ENCODE data around the gene GALNT10. TPM values are rescaled to one million over a fixed set of nuclear protein-coding genes. Genes with fewer than 3 reads are reported as not detected.

The GALNT10 gene
- total RNA-seq, 4 donors from 2014 or later: 5.6 to 22.9 (median 14.4) TPM

DNA sequence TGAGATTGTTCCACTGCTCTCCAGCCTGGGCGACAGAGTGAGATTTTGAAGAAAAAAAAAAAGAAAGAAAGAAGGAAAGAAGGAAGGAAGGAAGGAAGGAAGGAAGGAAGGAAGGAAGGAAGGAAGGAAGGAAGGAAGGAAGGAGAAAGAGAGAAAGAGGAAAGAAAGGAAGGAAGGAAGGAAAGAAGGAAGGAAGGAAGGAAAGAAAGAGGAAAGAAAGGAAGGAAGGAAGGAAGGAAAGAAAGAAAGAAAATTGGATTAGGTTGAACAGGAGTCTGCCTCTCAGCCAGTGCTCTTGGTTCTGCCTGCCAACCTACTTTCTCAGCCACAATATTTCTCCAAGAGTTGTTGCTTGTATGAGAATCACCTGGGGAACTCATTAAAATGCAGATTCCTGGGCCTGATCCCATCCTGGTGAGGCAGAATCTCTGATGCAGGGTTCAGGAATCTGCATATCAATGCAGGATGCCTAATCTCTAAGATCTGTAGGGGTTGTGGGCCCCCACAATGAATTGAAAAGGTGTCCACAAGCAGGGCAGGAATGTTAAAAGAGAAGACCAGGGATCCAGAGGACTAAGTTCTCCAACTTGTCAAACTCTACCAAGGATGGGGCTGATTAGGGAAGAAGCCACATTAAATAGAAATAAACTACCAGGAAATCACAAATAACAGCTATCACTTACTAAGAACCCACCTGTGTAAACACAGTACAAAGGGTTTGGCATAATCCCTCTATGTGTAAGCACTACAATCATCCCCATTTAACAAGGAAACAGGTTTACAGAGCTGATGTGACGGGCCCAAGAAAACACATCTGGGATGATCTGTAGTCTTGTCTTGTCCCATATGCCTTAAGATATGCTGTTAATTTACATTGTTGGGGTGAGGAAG lies 23.4 kb upstream of the GALNT10 start:
- Histone ChIP-seq H3K36me3 (no peaks in the 10 kb centered on the region), H3K9me3 (no peaks in the 10 kb centered on the region), H3K27ac (no peak overlapping the region), H3K4me1 (no peaks in the 10 kb centered on the region), H3K27me3 (no peaks in the 10 kb centered on the region), H3K4me3 (no peak overlapping the region)
- intact Hi-C loops (cut with DNase I; ENCODE audit: low total_unique reads): no loop called here
- no peak for DNase-seq
- no peak for TF ChIP-seq POLR2A (IDR thresholded peaks at IDR 0.05)
- TF ChIP-seq, protein P1, sequence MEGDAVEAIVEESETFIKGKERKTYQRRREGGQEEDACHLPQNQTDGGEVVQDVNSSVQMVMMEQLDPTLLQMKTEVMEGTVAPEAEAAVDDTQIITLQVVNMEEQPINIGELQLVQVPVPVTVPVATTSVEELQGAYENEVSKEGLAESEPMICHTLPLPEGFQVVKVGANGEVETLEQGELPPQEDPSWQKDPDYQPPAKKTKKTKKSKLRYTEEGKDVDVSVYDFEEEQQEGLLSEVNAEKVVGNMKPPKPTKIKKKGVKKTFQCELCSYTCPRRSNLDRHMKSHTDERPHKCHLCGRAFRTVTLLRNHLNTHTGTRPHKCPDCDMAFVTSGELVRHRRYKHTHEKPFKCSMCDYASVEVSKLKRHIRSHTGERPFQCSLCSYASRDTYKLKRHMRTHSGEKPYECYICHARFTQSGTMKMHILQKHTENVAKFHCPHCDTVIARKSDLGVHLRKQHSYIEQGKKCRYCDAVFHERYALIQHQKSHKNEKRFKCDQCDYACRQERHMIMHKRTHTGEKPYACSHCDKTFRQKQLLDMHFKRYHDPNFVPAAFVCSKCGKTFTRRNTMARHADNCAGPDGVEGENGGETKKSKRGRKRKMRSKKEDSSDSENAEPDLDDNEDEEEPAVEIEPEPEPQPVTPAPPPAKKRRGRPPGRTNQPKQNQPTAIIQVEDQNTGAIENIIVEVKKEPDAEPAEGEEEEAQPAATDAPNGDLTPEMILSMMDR (IDR thresholded peaks at IDR 0.05): no peak

GRCh38 chr5:154168395-154168794 lies 22.1 kb upstream of the GALNT10 start:
- Histone ChIP-seq H3K4me1 (no peaks in the 10 kb centered on the region), H3K27ac (no peak overlapping the region), H3K4me3 (no peak overlapping the region), H3K27me3 (no peaks in the 10 kb centered on the region), H3K36me3 (no peaks in the 10 kb centered on the region), H3K9me3 (no peaks in the 10 kb centered on the region)
- no peak for TF ChIP-seq POLR2A (IDR thresholded peaks at IDR 0.05)
- TF ChIP-seq, protein P1 (IDR thresholded peaks at IDR 0.05): no peak
- DNase-seq: no peak
- intact Hi-C loops (cut with DNase I; ENCODE audit: low total_unique reads): no loop called here

- H3K4me1 ChIP-seq: no peaks in the 10 kb centered on the region
- no peak for TF ChIP-seq POLR2A (IDR thresholded peaks at IDR 0.05)
- TF ChIP-seq, protein P1 (IDR thresholded peaks at IDR 0.05): no peak
- H3K36me3 ChIP-seq: no peaks in the 10 kb centered on the region
- intact Hi-C loops (cut with DNase I; ENCODE audit: low total_unique reads): no loop called here
- no peaks in the 10 kb centered on the region for H3K9me3 ChIP-seq
- DNase-seq: no peak
- H3K27me3 ChIP-seq: no peaks in the 10 kb centered on the region
- no peak overlapping the region for H3K4me3 ChIP-seq
- H3K27ac ChIP-seq: no peak overlapping the region
Observed at GRCh38 chr5:154172785-154173184, 17.7 kb upstream of the GALNT10 start.

DNA sequence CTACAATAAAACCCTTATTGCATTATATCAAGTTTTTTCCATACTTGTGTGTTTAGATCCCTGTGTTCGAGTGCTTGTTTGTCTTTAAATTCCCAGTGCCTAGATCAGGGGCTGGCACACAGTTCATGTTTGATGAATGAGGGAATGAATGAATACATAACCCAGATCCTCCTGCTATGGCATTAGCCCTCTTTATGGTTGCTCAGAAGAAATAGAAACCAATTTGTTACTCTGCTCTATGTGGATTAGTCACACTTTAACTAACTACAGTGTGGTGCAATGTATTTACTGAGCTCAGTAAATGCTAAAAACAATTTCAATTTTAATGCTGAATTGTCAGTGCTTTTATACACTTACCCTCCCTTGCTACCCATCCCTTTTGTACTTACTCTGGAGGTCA lies 16.4 kb upstream of the GALNT10 start:
- intact Hi-C loops (cut with DNase I; ENCODE audit: low total_unique reads): no loop called here
- H3K4me1 ChIP-seq: no peaks in the 10 kb centered on the region
- H3K27me3 ChIP-seq: no peaks in the 10 kb centered on the region
- TF ChIP-seq, protein P1 (IDR thresholded peaks at IDR 0.05): no peak
- no peak for TF ChIP-seq POLR2A (IDR thresholded peaks at IDR 0.05)
- no peak overlapping the region for H3K4me3 ChIP-seq
- no peak for DNase-seq
- no peaks in the 10 kb centered on the region for H3K36me3 ChIP-seq
- no peaks in the 10 kb centered on the region for H3K9me3 ChIP-seq
- H3K27ac ChIP-seq: no peak overlapping the region

DNA sequence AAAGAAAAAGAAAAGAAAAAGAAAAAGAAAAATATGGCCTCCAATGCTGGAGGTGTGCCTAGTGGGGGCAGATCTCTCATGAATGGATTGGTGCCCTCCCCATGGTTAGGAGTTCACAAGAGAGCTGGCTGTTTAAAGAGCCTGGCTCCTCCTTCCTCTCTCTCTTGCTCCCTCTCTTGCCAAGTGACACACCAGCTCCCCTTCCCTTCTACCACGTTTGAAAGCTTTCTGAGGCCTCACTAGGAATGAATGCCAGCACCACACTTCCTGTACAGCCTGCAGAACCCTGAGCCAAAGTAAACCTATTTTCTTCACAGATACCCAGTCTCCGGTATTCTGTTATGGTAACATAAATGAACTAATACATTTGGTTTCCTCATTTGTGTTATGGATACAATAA lies 14.4 kb upstream of the GALNT10 start:
- H3K4me3 ChIP-seq: no peak overlapping the region
- no peaks in the 10 kb centered on the region for H3K36me3 ChIP-seq
- H3K4me1 ChIP-seq: no peaks in the 10 kb centered on the region
- H3K27me3 ChIP-seq: no peaks in the 10 kb centered on the region
- TF ChIP-seq POLR2A (IDR thresholded peaks at IDR 0.05): no peak
- TF ChIP-seq, protein P1 (IDR thresholded peaks at IDR 0.05): no peak
- no peaks in the 10 kb centered on the region for H3K9me3 ChIP-seq
- DNase-seq: no peak
- intact Hi-C loops (cut with DNase I; ENCODE audit: low total_unique reads): no loop called here
- H3K27ac ChIP-seq: no peak overlapping the region

Measured in uterus (tissue), 4 donors.